Raji (cell line): ENCODE results near the gene WDR35.

Experiments
- POLR2A ChIP-seq: IDR thresholded peaks from 2 replicates; pipeline ENCODE4 v1.6.1; 2011; ENCODE audit warnings: low read depth, low read length, control low read depth; ENCODE audit not compliant: insufficient read depth

WDR35 gene

GRCh38 chr2:19987936-19988335, 2.0 kb downstream of the WDR35 start:
- TF ChIP-seq POLR2A = no peak

GRCh38 chr2:19982268-19982667, 7.6 kb downstream of the WDR35 start:
- TF ChIP-seq POLR2A = no peak

GRCh38 chr2:19979932-19980331, 10.0 kb downstream of the WDR35 start:
- no peak for TF ChIP-seq POLR2A

- TF ChIP-seq POLR2A = no peak
These were observed 16.4 kb downstream of the WDR35 start for GRCh38 chr2:19973466-19973865.

GRCh38 chr2:19971691-19972090, 18.2 kb downstream of the WDR35 start:
- no peak for TF ChIP-seq POLR2A

- no peak for TF ChIP-seq POLR2A
These were observed 26.5 kb downstream of the WDR35 start for GRCh38 chr2:19963386-19963785.

- TF ChIP-seq POLR2A = no peak
These were observed 34.1 kb downstream of the WDR35 start for GRCh38 chr2:19955544-19956422.

- no peak for TF ChIP-seq POLR2A
These were observed 40.8 kb downstream of the WDR35 start for GRCh38 chr2:19949071-19949470.

GRCh38 chr2:19947184-19947940, 42.5 kb downstream of the WDR35 start:
- TF ChIP-seq POLR2A = no peak

GRCh38 chr2:19944205-19944845, 45.6 kb downstream of the WDR35 start:
- TF ChIP-seq POLR2A = no peak

GRCh38 chr2:19943189-19943588, 46.7 kb downstream of the WDR35 start:
- TF ChIP-seq POLR2A = no peak

- no peak for TF ChIP-seq POLR2A
These were observed 47.7 kb downstream of the WDR35 start for GRCh38 chr2:19942199-19942598.

- no peak for TF ChIP-seq POLR2A
These were observed 52.9 kb downstream of the WDR35 start for GRCh38 chr2:19937004-19937403.

GRCh38 chr2:19936203-19936602, 53.7 kb downstream of the WDR35 start:
- no peak for TF ChIP-seq POLR2A

- no peak for TF ChIP-seq POLR2A
These were observed 56.4 kb downstream of the WDR35 start for GRCh38 chr2:19933351-19933981.
